Astrocyte (in vitro differentiated cells and primary cell): ENCODE results near the gene TKTL1.

Experiments used
- EZH2 ChIP-seq: IDR thresholded peaks from 2 replicates; pipeline ENCODE4 v1.6.1; 2012; ENCODE audit warnings: mild to moderate bottlenecking, low read length, inconsistent platforms; ENCODE audit not compliant: insufficient read depth
- TF ChIP-seq, protein P1 (sequence below): IDR thresholded peaks from 2 replicates; pipeline ENCODE4 v1.5.1; 2011; ENCODE audit warnings: low read depth, mild to moderate bottlenecking, inconsistent platforms, low read length, moderate library complexity; ENCODE audit not compliant: insufficient read depth

DNA sequence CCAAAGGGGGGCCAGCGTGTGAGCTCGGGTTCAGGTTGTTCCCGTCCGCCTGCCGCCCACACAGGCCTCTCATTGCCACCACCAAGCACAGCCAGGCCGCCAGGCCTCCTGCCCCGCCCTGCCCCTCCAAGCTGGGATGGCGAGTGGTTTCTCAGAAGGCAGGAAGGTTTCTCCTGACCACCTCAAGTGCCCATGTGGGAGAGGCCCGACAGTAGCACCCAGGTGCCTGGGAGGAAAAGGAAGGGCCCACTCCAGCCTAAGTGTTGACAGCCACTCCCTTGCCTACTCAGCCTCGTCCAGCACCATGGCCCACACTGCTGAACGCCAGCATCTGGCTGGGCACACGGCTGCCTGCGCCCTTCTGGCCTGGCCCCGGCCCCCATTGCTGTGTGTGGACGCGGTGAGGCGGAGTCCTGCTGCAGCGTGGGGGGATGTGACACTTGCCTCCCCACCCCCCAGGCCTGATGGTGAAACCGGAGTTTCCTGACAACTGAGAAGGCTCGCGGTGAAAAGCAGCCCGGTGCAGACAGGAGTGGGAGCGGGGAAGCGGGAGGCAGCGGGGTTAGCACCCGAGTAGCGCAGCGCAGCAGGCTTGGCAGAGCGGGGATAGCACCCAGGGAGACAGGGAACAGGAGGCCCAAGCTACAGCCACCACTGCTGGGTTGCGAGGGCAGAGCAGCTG lies 59.6 kb downstream of the TKTL1 start:
- TF ChIP-seq, protein P1, sequence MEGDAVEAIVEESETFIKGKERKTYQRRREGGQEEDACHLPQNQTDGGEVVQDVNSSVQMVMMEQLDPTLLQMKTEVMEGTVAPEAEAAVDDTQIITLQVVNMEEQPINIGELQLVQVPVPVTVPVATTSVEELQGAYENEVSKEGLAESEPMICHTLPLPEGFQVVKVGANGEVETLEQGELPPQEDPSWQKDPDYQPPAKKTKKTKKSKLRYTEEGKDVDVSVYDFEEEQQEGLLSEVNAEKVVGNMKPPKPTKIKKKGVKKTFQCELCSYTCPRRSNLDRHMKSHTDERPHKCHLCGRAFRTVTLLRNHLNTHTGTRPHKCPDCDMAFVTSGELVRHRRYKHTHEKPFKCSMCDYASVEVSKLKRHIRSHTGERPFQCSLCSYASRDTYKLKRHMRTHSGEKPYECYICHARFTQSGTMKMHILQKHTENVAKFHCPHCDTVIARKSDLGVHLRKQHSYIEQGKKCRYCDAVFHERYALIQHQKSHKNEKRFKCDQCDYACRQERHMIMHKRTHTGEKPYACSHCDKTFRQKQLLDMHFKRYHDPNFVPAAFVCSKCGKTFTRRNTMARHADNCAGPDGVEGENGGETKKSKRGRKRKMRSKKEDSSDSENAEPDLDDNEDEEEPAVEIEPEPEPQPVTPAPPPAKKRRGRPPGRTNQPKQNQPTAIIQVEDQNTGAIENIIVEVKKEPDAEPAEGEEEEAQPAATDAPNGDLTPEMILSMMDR, result no peak
- no peak for TF ChIP-seq EZH2
